ENCODE data around the gene LPP. TPM values are rescaled to one million over a fixed set of nuclear protein-coding genes. Genes with fewer than 3 reads are reported as not detected.

LPP gene
- total and polyA plus RNA-seq, 2 of the 13 experiments (the other 11 are each of a cell fraction or from before 2014, with no cell fraction given) = 19.2 to 29.9 TPM

DNA sequence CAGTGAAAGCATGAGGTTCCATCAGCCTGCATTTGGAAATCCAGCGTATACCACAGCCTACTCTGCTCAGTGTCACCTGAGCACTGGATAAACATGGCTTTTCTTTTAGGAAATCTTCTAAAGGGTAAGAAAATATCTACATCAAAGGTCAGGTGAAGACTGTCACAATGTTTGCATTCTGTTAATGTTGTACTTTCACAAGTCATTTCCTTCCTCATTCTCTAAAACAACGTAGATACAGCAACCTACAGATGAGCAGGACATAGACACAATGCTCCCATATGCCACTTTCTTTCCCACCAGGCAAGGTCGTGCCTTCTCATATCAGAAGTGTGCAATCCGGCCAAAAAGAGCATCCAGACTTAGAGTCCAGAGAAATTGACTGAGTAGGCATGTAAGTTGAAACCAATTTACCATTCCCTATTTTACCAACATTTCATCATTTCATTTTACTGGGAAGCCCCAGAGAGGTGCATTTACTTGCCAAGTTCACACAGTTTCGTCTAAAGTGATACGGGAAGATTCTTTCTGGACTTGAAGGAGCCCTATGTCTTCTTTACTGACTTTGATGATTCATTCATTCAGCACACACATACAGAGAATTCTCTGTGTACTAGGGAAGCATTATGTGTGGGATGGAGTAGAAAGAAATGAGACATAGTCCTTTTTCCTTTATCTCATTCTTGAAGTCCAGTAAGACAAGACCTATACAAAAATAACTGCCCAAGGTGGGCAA is 30.6 kb upstream of the LPP start:
- no peaks in the 10 kb centered on the region for H3K27me3 ChIP-seq (ENCODE audit: control insufficient read depth in 1 of 2, insufficient read depth in 2 of 2, low read length in 2 of 2)
- H3K9ac ChIP-seq (ENCODE audit: insufficient read depth, low read depth, low read length) = peak overlapping the region; percentile 33
- peaks cover 63% of the 10 kb centered on the region for H3K4me1 ChIP-seq (ENCODE audit: insufficient read depth, low read length)
- ATAC-seq (peak; percentile 91), FAIRE-seq (peak; percentile 96), DNase-seq (ENCODE audit: low spot score) (peak; percentile 95)
- TSS peak; percentile 99 for BruUV-seq (replicated peaks)
- 5% methylated on average over 6 of the region's 6 CpGs for WGBS (ENCODE audit: low lambda C conversion rate)
- peak overlapping the region in 2 of 3 experiments; percentile 20 to 25; a peak in 1 of 6 replicates for H3K4me3 ChIP-seq (replicated peaks in 1 of 3; ENCODE audit: insufficient read depth in 1 of 3, low read depth in 2 of 3, low read length in 3 of 3)
- no peaks in the 10 kb centered on the region for H3K9me3 ChIP-seq (ENCODE audit: low read length)
- ChIA-PET POLR2A (interaction anchor here (0.6 to 1.5 kb wide), 7 partner anchors 32 to 383 kb away, joined by 3 to 6 read pairs (median 3); partner anchors contain the start of gene BCL6), CTCF (ENCODE audit: low intra/inter-chr PET ratio, low total read pairs) (no interaction called here)
- peak overlapping the region; percentile 54 for H3K4me2 ChIP-seq (ENCODE audit: low read depth, low read length)
- intact Hi-C loops (cut with micrococcal nuclease; ENCODE audit: unreplicated experiment) = loop anchor here (2.0 kb wide), 1 partner anchor 71 kb away; no protein-coding TSS in a partner anchor
- no peaks in the 10 kb centered on the region for H3K36me3 ChIP-seq (replicated peaks in 1 of 2; ENCODE audit: control insufficient read depth in 1 of 2, insufficient read depth in 2 of 2, low read length in 2 of 2)
- H4K20me1 ChIP-seq (ENCODE audit: insufficient read depth, low read length) = no peaks in the 10 kb centered on the region
- in situ Hi-C loops (cut with HindIII; ENCODE audit: extremely low pct_ligation_motif_present, low pct_unique_long_range_greater_than_20kb) = no loop called here
- no peaks in the 10 kb centered on the region for H3K79me2 ChIP-seq (ENCODE audit: insufficient read depth, low read length)
- peak overlapping the region; percentile 43 for H2AFZ ChIP-seq (ENCODE audit: low read length)
- peak overlapping the region; percentile 73 for H3K27ac ChIP-seq (ENCODE audit: extremely low read length, insufficient read depth, low read length)
- no peak for TF ChIP-seq MATR3 (CRISPR knock-in tag; IDR thresholded peaks at IDR 0.05)
- no peak for TF ChIP-seq SOX13 (IDR thresholded peaks at IDR 0.05)
- TF ChIP-seq SOX13 (CRISPR knock-in tag; conservative IDR thresholded peaks at IDR 0.05 in 1 of 2, IDR thresholded peaks at IDR 0.05 in 1 of 2) = peak in 1 of 2 experiments; percentile 91; a peak in 2 of 4 replicates
- TF ChIP-seq PPARG (CRISPR knock-in tag; conservative IDR thresholded peaks at IDR 0.05) = peak; percentile 89
- TF ChIP-seq, protein P1, sequence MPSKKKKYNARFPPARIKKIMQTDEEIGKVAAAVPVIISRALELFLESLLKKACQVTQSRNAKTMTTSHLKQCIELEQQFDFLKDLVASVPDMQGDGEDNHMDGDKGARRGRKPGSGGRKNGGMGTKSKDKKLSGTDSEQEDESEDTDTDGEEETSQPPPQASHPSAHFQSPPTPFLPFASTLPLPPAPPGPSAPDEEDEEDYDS (CRISPR knock-in tag; IDR thresholded peaks at IDR 0.05) = 0 out of 2 replicates have a peak, but pooled peaks have one; percentile 53
- TF ChIP-seq HOXA5 (CRISPR knock-in tag; IDR thresholded peaks at IDR 0.05) = peak; percentile 44; the same call in 1 of the 2 replicates
- no peak for TF ChIP-seq ONECUT2 (CRISPR knock-in tag; IDR thresholded peaks at IDR 0.05)
- TF ChIP-seq MED13 (CRISPR knock-in tag; IDR thresholded peaks at IDR 0.05) = peak; percentile 77
- TF ChIP-seq BHLHE40 (IDR thresholded peaks at IDR 0.05; ENCODE audit: low read length) = no peak
- TF ChIP-seq, protein P2, sequence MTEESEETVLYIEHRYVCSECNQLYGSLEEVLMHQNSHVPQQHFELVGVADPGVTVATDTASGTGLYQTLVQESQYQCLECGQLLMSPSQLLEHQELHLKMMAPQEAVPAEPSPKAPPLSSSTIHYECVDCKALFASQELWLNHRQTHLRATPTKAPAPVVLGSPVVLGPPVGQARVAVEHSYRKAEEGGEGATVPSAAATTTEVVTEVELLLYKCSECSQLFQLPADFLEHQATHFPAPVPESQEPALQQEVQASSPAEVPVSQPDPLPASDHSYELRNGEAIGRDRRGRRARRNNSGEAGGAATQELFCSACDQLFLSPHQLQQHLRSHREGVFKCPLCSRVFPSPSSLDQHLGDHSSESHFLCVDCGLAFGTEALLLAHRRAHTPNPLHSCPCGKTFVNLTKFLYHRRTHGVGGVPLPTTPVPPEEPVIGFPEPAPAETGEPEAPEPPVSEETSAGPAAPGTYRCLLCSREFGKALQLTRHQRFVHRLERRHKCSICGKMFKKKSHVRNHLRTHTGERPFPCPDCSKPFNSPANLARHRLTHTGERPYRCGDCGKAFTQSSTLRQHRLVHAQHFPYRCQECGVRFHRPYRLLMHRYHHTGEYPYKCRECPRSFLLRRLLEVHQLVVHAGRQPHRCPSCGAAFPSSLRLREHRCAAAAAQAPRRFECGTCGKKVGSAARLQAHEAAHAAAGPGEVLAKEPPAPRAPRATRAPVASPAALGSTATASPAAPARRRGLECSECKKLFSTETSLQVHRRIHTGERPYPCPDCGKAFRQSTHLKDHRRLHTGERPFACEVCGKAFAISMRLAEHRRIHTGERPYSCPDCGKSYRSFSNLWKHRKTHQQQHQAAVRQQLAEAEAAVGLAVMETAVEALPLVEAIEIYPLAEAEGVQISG (CRISPR knock-in tag; IDR thresholded peaks at IDR 0.05) = 0 out of 2 replicates have a peak, but pooled peaks have one; percentile 13
- TF ChIP-seq ZNF768 (CRISPR knock-in tag; IDR thresholded peaks at IDR 0.05) = no peak
- peak; percentile 23; the same call in 1 of the 2 replicates for TF ChIP-seq MIXL1 (CRISPR knock-in tag; IDR thresholded peaks at IDR 0.05)
- 0 out of 2 replicates have a peak, but pooled peaks have one; percentile 52 for TF ChIP-seq YEATS4 (CRISPR knock-in tag; IDR thresholded peaks at IDR 0.05; ENCODE audit: borderline replicate concordance)
- peak; percentile 89; the same call in 1 of the 2 replicates for TF ChIP-seq NFIC (IDR thresholded peaks at IDR 0.05; ENCODE audit: low read length)
- TF ChIP-seq, protein P3, sequence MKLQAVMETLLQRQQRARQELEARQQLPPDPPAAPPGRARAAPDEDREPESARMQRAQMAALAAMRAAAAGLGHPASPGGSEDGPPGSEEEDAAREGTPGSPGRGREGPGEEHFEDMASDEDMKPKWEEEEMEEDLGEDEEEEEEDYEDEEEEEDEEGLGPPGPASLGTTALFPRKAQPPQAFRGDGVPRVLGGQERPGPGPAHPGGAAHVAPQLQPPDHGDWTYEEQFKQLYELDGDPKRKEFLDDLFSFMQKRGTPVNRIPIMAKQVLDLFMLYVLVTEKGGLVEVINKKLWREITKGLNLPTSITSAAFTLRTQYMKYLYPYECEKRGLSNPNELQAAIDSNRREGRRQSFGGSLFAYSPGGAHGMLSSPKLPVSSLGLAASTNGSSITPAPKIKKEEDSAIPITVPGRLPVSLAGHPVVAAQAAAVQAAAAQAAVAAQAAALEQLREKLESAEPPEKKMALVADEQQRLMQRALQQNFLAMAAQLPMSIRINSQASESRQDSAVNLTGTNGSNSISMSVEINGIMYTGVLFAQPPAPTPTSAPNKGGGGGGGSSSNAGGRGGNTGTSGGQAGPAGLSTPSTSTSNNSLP (IDR thresholded peaks at IDR 0.05; ENCODE audit: low read depth, low read length) = peak; percentile 20; the same call in 1 of the 2 replicates
- TF ChIP-seq ZFY (CRISPR knock-in tag; IDR thresholded peaks at IDR 0.05) = no peak
- TF ChIP-seq HDAC2 (CRISPR knock-in tag; IDR thresholded peaks at IDR 0.05) = peak; percentile 72
